HEK293T (cell line): ENCODE results near the gene TAOK1.

ENCODE experiments used
- CTBP1 ChIP-seq: fragments of 450-650 bp; IDR thresholded peaks from 2 replicates; pipeline ENCODE4 v1.6.1; 2016; ENCODE audit warnings: borderline replicate concordance
- FOXK2 ChIP-seq: fragments of 450-650 bp; IDR thresholded peaks from 2 replicates; pipeline ENCODE4 v1.6.1; 2016; ENCODE audit warnings: mild to moderate bottlenecking
- FOXM1 ChIP-seq: fragments of 450-650 bp; IDR thresholded peaks from 2 replicates; pipeline ENCODE4 v1.6.1; 2017; ENCODE audit warnings: mild to moderate bottlenecking, borderline replicate concordance
- HDGF ChIP-seq: fragments of 450-650 bp; IDR thresholded peaks from 2 replicates; pipeline ENCODE4 v1.6.1; 2017; ENCODE audit warnings: antibody characterized with exemption, borderline replicate concordance
- L3MBTL2 ChIP-seq: fragments of 450-650 bp; conservative IDR thresholded peaks from 2 replicates; pipeline ENCODE4 v1.6.1; 2016; ENCODE audit warnings: mild to moderate bottlenecking
- NFRKB ChIP-seq: fragments of 450-650 bp; IDR thresholded peaks from 2 replicates; pipeline ENCODE4 v1.6.1; 2016; ENCODE audit warnings: mild to moderate bottlenecking, moderate library complexity
- SP1 ChIP-seq: fragments of 450-650 bp; IDR thresholded peaks from 2 replicates; pipeline ENCODE4 v1.6.1; 2017
- TARDBP ChIP-seq: fragments of 450-650 bp; IDR thresholded peaks from 2 replicates; pipeline ENCODE4 v1.6.1; 2016
- ZNF384 ChIP-seq: fragments of 450-650 bp; IDR thresholded peaks from 2 replicates; pipeline ENCODE4 v1.6.1; 2016

- no peak for TF ChIP-seq L3MBTL2
- TF ChIP-seq TARDBP: no peak
- TF ChIP-seq ZNF384: no peak
- TF ChIP-seq SP1: no peak
- TF ChIP-seq CTBP1: no peak
- TF ChIP-seq FOXM1: no peak
- TF ChIP-seq HDGF: no peak
- no peak for TF ChIP-seq FOXK2
- no peak for TF ChIP-seq NFRKB
Measured at GRCh38 chr17:29363716-29364115, 26.4 kb upstream of the TAOK1 start.
